Kidney (tissue), 14 donors: ENCODE data around the gene UBXN6. TPM values are rescaled to one million over a fixed set of nuclear protein-coding genes. Genes with fewer than 3 reads are reported as not detected.

Source experiments
- DNase-seq, 5 donors: peaks; one replicate each; pipeline ENCODE4 v3.0.0-alpha.2; 2013 to 2020
- FAIRE-seq: peaks from 2 replicates; lab custom pipeline; 2012; peaks lifted over from hg19 to GRCh38; lab: Jason Lieb, UNC
- H3K27ac ChIP-seq, 2 donors: one replicate each; pipeline ENCODE4 v1.7.0; 2013; ENCODE audit warnings: low read depth in 2 of 2, low read length in 2 of 2, inconsistent platforms in 1 of 2
- H3K27me3 ChIP-seq: one replicate; pipeline ENCODE4 v1.7.1; 2013; ENCODE audit warnings: low read length, inconsistent platforms; ENCODE audit not compliant: control insufficient read depth, insufficient read depth
- H3K36me3 ChIP-seq, 3 donors: one replicate each; pipeline versions ENCODE4 v1.7.0 to v1.7.1; 2013; ENCODE audit warnings: low read length in 3 of 3, control low read depth in 1 of 3, inconsistent platforms in 1 of 3; ENCODE audit not compliant: insufficient read depth in 3 of 3, control insufficient read depth in 2 of 3
- H3K4me1 ChIP-seq, 3 donors: one replicate each; pipeline versions ENCODE4 v1.7.0 to v1.7.1; 2013; ENCODE audit warnings: low read length in 3 of 3, inconsistent platforms in 1 of 3, low read depth in 1 of 3; ENCODE audit not compliant: control insufficient read depth in 2 of 3, insufficient read depth in 2 of 3
- H3K4me3 ChIP-seq, 3 donors: one replicate each; pipeline versions ENCODE4 v1.7.0 to v1.8.1; 2013; ENCODE audit warnings: low read length in 3 of 3, control low read depth in 1 of 3, inconsistent platforms in 1 of 3
- H3K9ac ChIP-seq, 3 donors: one replicate each; pipeline versions ENCODE4 v1.7.0 to v1.7.1; 2013; ENCODE audit warnings: low read length in 3 of 3, control low read depth in 1 of 3, inconsistent platforms in 1 of 3
- H3K9me3 ChIP-seq, 3 donors: one replicate each; pipeline versions ENCODE4 v1.7.0 to v1.7.1; 2013; ENCODE audit warnings: low read length in 3 of 3, control low read depth in 1 of 3, inconsistent platforms in 1 of 3; ENCODE audit not compliant: control insufficient read depth in 2 of 3, insufficient read depth in 1 of 3
- CTCF ChIP-seq: IDR thresholded peaks from 3 replicates; pipeline ENCODE4 v1.5.1; 2012; ENCODE audit warnings: mild to moderate bottlenecking, moderate library complexity, borderline replicate concordance; ENCODE audit not compliant: insufficient read depth; ENCODE audit errors: extremely low read depth
- intact Hi-C: fragments of 100-400 bp; cut with DNase I; formaldehyde crosslinking; loops from one replicate; pipeline ENCODE4 v1.11.1; 2022
- polyA plus RNA-seq: library from polyadenylated mRNA; stranded (reverse); fragments of 350-450 nt; fragmentation: Illumina TruSeq; extraction: RNeasy Lipid Tissue Mini Kit (QIAGEN cat#74804); gene quantifications from one replicate; pipeline ENCODE4 v1.2.3, GENCODE V29; 2014; ENCODE audit warnings: low read depth, low replicate concordance; ENCODE audit not compliant: insufficient read depth
- total RNA-seq: library from RNA; stranded (reverse); fragmentation: NEBNext Ultra II Directional; extraction: Animal tissue kit (Norgen Biotek cat#: 25700); gene quantifications from one replicate; pipeline ENCODE4 v1.2.1, GENCODE V29; 2021
- donor health status: control.
- donor health status: control.
- donor health status: control.
- donor health status: control.
- donor health status: control.
- donor health status: DM: yes; HTN: yes; CAD: no.
- donor health status: Normal renal cell carcinoma (clear cell type).

Gene UBXN6
- total and polyA plus RNA-seq, 2 donors from 2014 or later: 110 to 177 TPM

GRCh38 chr19:4449022-4449638, 8.5 kb downstream of the UBXN6 start:
- no peak overlapping the region for H3K4me3 ChIP-seq
- no peak for DNase-seq

GRCh38 chr19:4448147-4448985, 9.2 kb downstream of the UBXN6 start:
- intact Hi-C loops: no loop called here

More at GRCh38 chr19:4449022-4449638, 8.5 kb downstream of the UBXN6 start:
- H3K36me3 ChIP-seq: peaks cover 3 to 58% (median 25%) of the 10 kb centered on the region in 3 donors
- TF ChIP-seq CTCF: no peak
- H3K9me3 ChIP-seq: no peaks in the 10 kb centered on the region
- no peak for FAIRE-seq
- H3K4me1 ChIP-seq: no peaks in the 10 kb centered on the region
- no peaks in the 10 kb centered on the region for H3K27me3 ChIP-seq
- no peak overlapping the region for H3K27ac ChIP-seq
- H3K9ac ChIP-seq: no peak overlapping the region
- intact Hi-C loops: no loop called here

GRCh38 chr19:4447327-4448146, 10.1 kb downstream of the UBXN6 start:
- DNase-seq: no peak
- no peak overlapping the region for H3K27ac ChIP-seq

More at GRCh38 chr19:4448147-4448985, 9.2 kb downstream of the UBXN6 start:
- DNase-seq (no peak), FAIRE-seq (no peak)
- Histone ChIP-seq H3K9ac (no peak overlapping the region), H3K27me3 (no peaks in the 10 kb centered on the region), H3K9me3 (no peaks in the 10 kb centered on the region), H3K27ac (no peak overlapping the region), H3K4me1 (no peaks in the 10 kb centered on the region), H3K36me3 (peaks cover 3 to 58% (median 24%) of the 10 kb centered on the region in 3 donors), H3K4me3 (no peak overlapping the region)
- TF ChIP-seq CTCF: no peak

More at GRCh38 chr19:4447327-4448146, 10.1 kb downstream of the UBXN6 start:
- Histone ChIP-seq H3K27me3 (no peaks in the 10 kb centered on the region), H3K9me3 (no peaks in the 10 kb centered on the region), H3K4me3 (no peak overlapping the region), H3K4me1 (no peaks in the 10 kb centered on the region), H3K9ac (no peak overlapping the region), H3K36me3 (peaks cover 0 to 50% (median 16%) of the 10 kb centered on the region in 3 donors)
- no peak for FAIRE-seq
- intact Hi-C loops: no loop called here
- no peak for TF ChIP-seq CTCF
